ENCODE data around the gene PLA2G1B.

The PLA2G1B gene

DNA sequence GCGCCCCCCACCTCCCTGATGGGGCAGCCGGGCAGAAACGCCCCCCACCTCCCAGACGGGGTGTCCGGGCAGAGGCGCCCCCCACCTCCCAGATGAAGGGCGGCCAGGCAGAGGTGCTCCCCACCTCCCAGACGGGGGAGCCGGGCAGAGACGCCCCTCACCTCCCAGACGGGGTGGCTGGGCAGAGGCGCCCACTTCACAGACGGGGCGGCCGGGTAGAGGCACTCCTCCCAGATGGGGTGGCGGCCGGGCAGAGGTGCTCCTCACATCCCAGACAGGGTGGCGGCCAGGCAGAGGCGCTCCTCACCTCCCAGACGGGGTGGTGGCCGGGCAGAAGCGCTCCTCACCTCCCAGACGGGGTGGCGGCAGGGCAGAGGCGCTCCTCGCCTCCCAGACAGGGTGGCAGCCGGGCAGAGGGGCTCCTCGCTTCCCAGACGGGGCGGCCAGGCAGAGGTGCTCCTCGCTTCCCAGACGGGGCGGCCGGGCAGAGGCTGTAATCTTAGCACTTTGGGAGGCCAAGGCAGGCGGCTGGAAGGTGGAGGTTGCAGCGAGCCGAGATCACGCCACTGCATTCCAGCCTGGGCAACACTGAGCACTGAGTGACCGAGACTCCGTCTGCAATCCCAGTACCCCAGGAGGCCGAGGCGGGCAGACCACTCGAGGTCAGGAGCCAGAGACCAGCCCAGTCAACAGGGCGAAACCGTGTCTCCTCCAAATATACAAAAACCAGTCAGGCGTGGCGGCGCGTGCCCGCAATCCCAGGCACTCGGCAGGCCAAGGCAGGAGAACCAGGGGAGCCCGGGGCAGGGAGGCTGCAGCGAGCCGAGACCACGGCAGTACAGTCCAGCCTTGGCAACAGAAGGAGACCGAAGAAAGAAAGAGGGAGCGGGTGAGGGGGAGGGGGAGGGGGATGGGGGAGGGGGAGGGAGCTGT, 49.2 kb downstream of the PLA2G1B start:
- no peak overlapping the region for H3K9ac ChIP-seq (ENCODE audit: low read depth, low read length)
- H3K4me3 ChIP-seq (ENCODE audit: low read length): no peak overlapping the region
- H3K36me3 ChIP-seq (ENCODE audit: insufficient read depth, low read depth, low read length): no peaks in the 10 kb centered on the region
- no peaks in the 10 kb centered on the region for H3K27me3 ChIP-seq (ENCODE audit: insufficient read depth, low read length)
- H3K27ac ChIP-seq (ENCODE audit: low read length): no peak overlapping the region
- no peaks in the 10 kb centered on the region for H3K4me1 ChIP-seq (ENCODE audit: insufficient read depth, low read length)
- peaks cover 4% of the 10 kb centered on the region; the same call in 1 of the 2 replicates for H3K9me3 ChIP-seq (ENCODE audit: insufficient read depth, low read depth, low read length)

DNA sequence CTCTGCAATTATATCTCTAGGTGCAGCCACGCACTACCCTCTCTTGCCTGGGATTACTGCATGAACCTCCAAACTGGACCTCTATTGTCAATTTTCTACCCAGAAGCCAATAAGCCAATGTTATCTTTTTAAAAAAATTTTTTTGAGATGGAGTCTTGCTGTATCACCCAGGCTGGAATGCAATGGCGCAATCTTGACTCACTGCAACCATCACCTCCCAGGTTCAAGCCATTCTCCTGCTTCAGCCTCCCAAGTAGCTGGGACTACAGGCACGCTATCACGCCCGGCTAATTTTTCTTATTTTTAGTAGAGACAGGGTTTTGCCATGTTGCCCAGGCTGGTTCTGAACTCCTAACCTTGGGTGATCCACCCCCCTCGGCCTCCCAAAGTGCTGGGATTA, 50.8 kb downstream of the PLA2G1B start:
- no peak overlapping the region for H3K9ac ChIP-seq (ENCODE audit: low read depth, low read length)
- H3K36me3 ChIP-seq (ENCODE audit: insufficient read depth, low read depth, low read length): no peaks in the 10 kb centered on the region
- no peak overlapping the region for H3K4me3 ChIP-seq (ENCODE audit: low read length)
- H3K27ac ChIP-seq (ENCODE audit: low read length): no peak overlapping the region
- H3K27me3 ChIP-seq (ENCODE audit: insufficient read depth, low read length): no peaks in the 10 kb centered on the region
- no peaks in the 10 kb centered on the region for H3K4me1 ChIP-seq (ENCODE audit: insufficient read depth, low read length)
- peaks cover 4% of the 10 kb centered on the region; the same call in 1 of the 2 replicates for H3K9me3 ChIP-seq (ENCODE audit: insufficient read depth, low read depth, low read length)
